Measurements from ENCODE around the gene EHBP1L1. TPM values are rescaled to one million over a fixed set of nuclear protein-coding genes. Genes with fewer than 3 reads are reported as not detected.

Gene EHBP1L1
- 122 TPM for total RNA-seq

GRCh38 chr11:65575568-65576231 is at the start of gene EHBP1L1:
Gene EHBP1L1, plus strand, starts transcription at chr11:65576053. Its CDS starts 250 bp downstream, at chr11:65576303.
- no peak for DNase-seq (ENCODE audit: low spot score)

DNA sequence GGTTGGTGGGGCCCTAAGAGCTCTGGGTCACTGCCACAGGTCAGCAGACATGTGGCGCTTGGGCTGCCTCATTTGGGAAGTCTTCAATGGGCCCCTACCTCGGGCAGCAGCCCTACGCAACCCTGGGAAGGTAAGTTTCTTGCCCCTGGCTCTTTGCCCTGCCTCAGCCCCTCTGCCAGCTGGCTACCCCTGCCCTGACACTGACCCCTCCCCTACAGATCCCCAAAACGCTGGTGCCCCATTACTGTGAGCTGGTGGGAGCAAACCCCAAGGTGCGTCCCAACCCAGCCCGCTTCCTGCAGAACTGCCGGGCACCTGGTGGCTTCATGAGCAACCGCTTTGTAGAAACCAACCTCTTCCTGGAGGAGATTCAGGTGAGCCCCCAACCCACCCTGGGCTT is 49.1 kb upstream of the EHBP1L1 start:
- DNase-seq (ENCODE audit: low spot score), result no peak

GRCh38 chr11:65528819-65529350 is 47.0 kb upstream of the EHBP1L1 start:
- no peak for DNase-seq (ENCODE audit: low spot score)

- DNase-seq (ENCODE audit: low spot score), result no peak
These were observed 46.2 kb upstream of the EHBP1L1 start for GRCh38 chr11:65529475-65530156.

DNA sequence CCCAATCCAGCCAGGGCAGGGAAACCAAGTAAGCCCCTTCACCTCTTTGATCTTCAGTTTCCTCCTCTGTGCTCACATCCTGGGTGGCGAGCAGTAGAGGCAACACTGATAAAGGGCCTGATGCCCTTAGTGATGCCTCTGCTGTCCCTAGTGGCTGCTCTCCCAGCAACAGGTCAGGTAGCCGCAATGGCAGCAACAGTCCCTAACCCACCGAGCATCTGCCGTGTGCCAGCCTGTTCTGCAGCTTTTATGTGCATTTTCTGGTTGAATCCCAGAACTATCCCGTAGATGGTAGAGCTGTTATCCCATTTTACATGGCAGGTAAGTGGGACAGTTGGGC is 45.7 kb upstream of the EHBP1L1 start:
- DNase-seq (ENCODE audit: low spot score), result no peak

DNA sequence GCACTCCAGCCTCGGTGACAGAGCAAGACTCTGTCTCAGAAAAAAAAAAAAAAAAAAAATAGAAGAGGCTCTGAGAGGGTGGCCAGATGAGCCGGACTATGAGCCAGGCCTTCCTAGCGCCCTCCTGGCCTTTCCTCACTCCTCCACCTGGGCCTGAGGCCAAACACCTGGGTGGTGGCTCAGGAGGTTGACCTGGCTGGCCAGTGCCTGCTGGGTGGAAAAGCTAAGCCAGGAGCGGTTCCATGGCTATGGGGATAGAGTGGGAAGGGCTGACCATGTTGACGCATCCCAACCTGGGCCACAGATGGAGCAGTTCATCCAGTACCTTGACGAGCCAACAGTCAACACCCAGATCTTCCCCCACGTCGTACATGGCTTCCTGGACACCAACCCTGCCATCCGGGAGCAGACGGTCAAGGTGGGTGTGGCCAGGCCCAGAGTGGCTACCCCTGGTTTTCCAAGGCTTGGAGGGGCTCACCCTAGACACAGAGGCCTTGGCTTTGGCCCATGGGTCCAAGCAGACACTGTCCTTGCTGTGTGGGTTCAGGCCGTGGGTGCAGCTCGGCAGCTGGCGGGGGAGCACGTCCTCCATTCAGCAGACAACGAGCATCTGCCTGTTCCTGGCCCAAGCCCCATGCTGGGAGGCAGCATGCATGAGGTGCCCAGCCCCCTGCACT is 43.3 kb upstream of the EHBP1L1 start:
- DNase-seq (ENCODE audit: low spot score), result no peak

DNA sequence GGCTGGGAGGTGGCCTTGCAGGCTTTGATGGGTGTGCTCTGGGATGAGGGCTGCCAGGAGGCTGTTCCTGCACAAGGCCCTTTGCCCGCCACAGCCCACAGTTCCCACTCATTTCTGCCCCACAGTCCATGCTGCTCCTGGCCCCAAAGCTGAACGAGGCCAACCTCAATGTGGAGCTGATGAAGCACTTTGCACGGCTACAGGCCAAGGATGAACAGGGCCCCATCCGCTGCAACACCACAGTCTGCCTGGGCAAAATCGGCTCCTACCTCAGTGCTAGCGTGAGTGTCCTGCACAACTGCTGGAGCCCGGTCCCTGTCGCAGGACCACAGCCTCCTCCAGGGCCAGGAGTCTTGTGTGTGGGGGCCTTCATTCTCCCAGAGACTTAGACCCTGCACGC is 40.8 kb upstream of the EHBP1L1 start:
- no peak for DNase-seq (ENCODE audit: low spot score)

GRCh38 chr11:65536412-65537295 is 39.2 kb upstream of the EHBP1L1 start:
- no peak for DNase-seq (ENCODE audit: low spot score)

- DNase-seq (ENCODE audit: low spot score), result no peak
These were observed 38.6 kb upstream of the EHBP1L1 start for GRCh38 chr11:65537296-65537597.

GRCh38 chr11:65537620-65538231 is 38.1 kb upstream of the EHBP1L1 start:
- no peak for DNase-seq (ENCODE audit: low spot score)

GRCh38 chr11:65538232-65538914 is 37.5 kb upstream of the EHBP1L1 start:
- DNase-seq (ENCODE audit: low spot score), result no peak

DNA sequence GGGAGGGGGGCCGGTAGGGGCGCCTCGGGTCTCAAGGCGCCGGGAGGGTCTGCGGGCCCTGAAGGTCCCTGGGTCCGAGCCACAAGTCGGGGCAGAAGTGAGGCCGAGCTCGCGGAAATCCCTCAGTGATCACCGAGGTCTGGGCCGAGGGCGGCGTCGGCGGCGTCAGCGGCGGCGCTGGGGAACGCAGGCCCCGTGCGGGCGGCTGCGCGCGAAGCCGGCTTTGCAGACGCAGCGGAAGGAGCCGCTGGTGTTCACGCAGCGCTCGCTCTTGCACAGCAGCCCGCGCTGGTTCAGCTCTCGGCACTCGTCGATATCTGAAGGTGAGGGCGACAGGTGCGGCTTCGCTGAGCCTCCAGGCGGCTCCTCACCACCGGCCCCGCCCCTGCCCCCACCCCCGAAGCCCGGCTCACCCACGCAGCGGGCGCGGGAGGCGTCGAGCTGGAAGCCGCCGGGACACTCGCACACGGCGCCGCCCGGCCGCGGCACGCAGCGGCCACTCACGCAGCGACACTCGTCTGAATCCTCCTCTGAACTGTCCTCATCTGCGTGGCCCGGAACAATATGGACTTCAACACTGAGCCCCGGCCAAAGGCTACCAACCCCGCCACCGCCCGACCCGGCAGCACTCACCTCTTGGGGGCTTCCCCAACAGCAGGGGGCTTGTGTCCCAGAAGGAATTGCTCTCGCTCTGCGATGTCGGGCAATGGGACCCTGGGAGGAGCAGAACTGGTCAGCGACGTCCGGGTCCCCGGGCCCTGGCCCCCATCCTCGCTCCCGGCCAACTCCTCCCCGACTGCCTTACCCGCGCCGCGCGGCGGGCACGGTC is 36.7 kb upstream of the EHBP1L1 start:
- DNase-seq (ENCODE audit: low spot score), result no peak

- DNase-seq (ENCODE audit: low spot score), result peak; percentile 78
These were observed 36.0 kb upstream of the EHBP1L1 start for GRCh38 chr11:65539744-65540289.

GRCh38 chr11:65540290-65541092 is 35.4 kb upstream of the EHBP1L1 start:
- peak; percentile 92 for DNase-seq (ENCODE audit: low spot score)

GRCh38 chr11:65541093-65541982 is 34.5 kb upstream of the EHBP1L1 start:
- no peak for DNase-seq (ENCODE audit: low spot score)

- DNase-seq (ENCODE audit: low spot score), result no peak
These were observed 33.0 kb upstream of the EHBP1L1 start for GRCh38 chr11:65542738-65543390.

DNA sequence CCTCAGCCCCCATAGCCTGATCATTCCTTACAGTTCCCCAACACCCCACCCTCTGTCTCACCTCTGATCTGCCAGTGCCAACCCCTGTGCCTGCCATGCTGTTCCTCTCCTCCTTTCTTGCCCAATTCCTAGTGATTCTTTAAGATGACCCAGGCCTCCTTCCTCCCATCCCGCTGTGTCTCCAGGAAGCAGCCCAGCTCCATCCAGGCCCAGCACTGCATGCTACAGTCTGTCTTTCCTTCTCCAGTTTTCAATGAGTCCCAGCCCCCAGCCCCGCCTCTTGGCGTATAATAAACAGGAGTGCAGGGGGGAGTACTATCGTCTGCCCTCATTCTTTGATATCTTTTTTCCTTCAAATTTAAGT is 30.0 kb upstream of the EHBP1L1 start:
- DNase-seq (ENCODE audit: low spot score), result no peak
